Measurements from ENCODE around the gene CELF4. TPM values are rescaled to one million over a fixed set of nuclear protein-coding genes. Genes with fewer than 3 reads are reported as not detected.

Gene CELF4
- total and polyA plus RNA-seq, 9 donors = 0.18 to 2.0 (median 1.1) TPM

DNA sequence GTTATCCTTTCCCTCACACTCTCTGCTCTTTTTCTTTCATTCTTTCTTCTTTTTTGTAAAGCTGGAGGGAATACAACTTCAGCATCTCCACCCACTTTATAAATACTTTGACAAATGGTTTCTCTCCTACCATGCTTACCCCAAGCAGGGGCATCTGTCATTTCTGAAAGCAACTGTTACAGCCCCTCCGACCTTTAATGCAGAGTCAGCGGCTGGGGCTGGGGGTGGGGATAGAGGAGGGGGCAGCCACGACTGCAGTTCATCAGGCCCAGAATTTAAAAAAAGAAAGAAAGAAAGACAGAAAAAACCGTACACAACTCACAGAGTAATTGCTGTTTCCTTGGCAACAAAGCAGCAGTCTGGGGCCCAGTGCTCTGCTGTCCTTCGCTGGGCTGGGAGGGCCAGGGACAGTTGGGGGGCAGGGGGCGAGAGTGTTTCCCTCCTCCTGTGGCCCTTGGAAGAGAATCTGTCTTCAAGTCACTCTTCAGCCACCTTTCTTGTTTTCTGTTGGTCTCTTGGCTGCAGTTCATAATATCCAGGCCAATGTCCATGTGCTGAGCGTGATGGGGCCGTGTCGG, 53.8 kb downstream of the CELF4 start:
- peak; percentile 25 for DNase-seq
- Histone ChIP-seq H3K4me3 (ENCODE audit: low read length) (no peak overlapping the region), H3K27ac (ENCODE audit: low read length) (no peak overlapping the region), H3K9me3 (replicated peaks; ENCODE audit: control insufficient read depth, low read depth, low read length) (peaks cover 4% of the 10 kb centered on the region), H3K27me3 (ENCODE audit: control insufficient read depth, insufficient read depth, low read length) (no peaks in the 10 kb centered on the region), H3K4me1 (ENCODE audit: control insufficient read depth, insufficient read depth, low read length) (peaks cover 3% of the 10 kb centered on the region), H3K36me3 (ENCODE audit: control insufficient read depth, insufficient read depth, low read length) (no peaks in the 10 kb centered on the region)
- 40% methylated on average over 4 of the region's 9 CpGs for WGBS (ENCODE audit: insufficient coverage)

DNA sequence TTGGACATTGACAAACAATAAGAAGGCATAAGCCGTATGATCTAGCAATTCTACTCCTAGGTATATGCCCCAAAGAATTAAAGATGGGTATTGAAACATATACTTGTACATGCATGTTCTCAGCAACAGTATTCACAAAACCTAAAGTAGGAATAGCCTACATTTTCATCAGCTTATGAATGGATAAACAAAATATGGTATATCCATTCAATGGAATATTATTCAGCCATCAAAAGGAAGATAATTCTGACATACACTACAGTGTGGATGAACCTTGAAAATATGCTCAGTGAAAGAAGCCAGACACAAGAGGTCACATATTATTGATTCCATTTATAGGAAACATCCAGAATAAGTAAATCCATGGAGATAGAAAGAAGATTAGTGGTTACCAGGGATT, 56.0 kb downstream of the CELF4 start:
- peaks cover 5% of the 10 kb centered on the region for H3K4me1 ChIP-seq (ENCODE audit: control insufficient read depth, insufficient read depth, low read length)
- peaks cover 4% of the 10 kb centered on the region for H3K9me3 ChIP-seq (replicated peaks; ENCODE audit: control insufficient read depth, low read depth, low read length)
- no peaks in the 10 kb centered on the region for H3K27me3 ChIP-seq (ENCODE audit: control insufficient read depth, insufficient read depth, low read length)
- no peak for DNase-seq
- no peak overlapping the region for H3K4me3 ChIP-seq (ENCODE audit: low read length)
- no peaks in the 10 kb centered on the region for H3K36me3 ChIP-seq (ENCODE audit: control insufficient read depth, insufficient read depth, low read length)
- no CpG with 5 or more reads among the region's 1 CpG for WGBS (ENCODE audit: insufficient coverage)
- H3K27ac ChIP-seq (ENCODE audit: low read length) = no peak overlapping the region

DNA sequence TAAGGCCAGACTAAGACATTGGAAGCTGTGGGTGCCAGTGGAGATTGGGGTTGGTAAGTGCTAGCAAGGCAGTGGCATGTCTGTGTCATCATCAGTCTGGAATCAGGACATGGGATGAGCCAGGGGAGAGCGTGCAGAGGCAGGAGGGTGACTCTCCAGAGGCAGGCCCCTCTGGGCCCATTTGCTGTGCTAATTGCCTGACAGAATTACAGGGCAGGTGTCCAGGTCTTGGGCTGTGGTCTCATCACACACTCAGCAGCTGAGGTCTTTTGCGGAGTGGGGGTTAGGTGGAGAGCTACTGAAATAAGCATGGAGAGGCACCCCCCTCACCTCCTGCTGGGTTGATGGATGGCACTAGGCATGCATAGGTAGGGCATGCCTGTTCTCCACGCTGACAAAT, 57.4 kb downstream of the CELF4 start:
- Histone ChIP-seq H3K27ac (ENCODE audit: low read length) (no peak overlapping the region), H3K36me3 (ENCODE audit: control insufficient read depth, insufficient read depth, low read length) (no peaks in the 10 kb centered on the region), H3K27me3 (ENCODE audit: control insufficient read depth, insufficient read depth, low read length) (no peaks in the 10 kb centered on the region), H3K4me3 (ENCODE audit: low read length) (no peak overlapping the region), H3K4me1 (ENCODE audit: control insufficient read depth, insufficient read depth, low read length) (peaks cover 13% of the 10 kb centered on the region), H3K9me3 (replicated peaks; ENCODE audit: control insufficient read depth, low read depth, low read length) (peaks cover 4% of the 10 kb centered on the region)
- DNase-seq = no peak
- 20% methylated on average over 1 of the region's 3 CpGs for WGBS (ENCODE audit: insufficient coverage)

DNA sequence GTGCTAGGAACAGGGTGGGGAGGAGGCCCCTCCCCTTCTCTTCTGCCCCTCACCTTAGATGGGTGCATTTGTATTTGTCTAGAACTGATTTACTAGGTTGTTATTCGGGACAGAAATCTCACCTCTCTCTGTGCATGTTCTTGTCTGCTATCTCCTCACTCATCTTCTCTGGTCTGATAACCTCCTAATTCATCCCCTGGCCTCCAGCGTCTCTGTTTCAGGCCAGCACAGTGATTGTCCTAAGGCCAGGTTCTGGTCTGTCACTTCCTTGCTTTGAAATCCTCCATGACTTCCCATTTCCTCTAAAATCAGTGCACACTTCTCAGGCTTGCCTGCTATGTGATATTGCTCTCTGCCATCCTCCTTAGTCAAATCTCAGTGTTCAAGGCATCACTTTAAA, 58.4 kb downstream of the CELF4 start:
- H3K27ac ChIP-seq (ENCODE audit: low read length) = no peak overlapping the region
- peaks cover 22% of the 10 kb centered on the region for H3K4me1 ChIP-seq (ENCODE audit: control insufficient read depth, insufficient read depth, low read length)
- peaks cover 4% of the 10 kb centered on the region for H3K9me3 ChIP-seq (replicated peaks; ENCODE audit: control insufficient read depth, low read depth, low read length)
- no peaks in the 10 kb centered on the region for H3K27me3 ChIP-seq (ENCODE audit: control insufficient read depth, insufficient read depth, low read length)
- WGBS (ENCODE audit: insufficient coverage) = 73% methylated on average over 2 of the region's 2 CpGs
- no peaks in the 10 kb centered on the region for H3K36me3 ChIP-seq (ENCODE audit: control insufficient read depth, insufficient read depth, low read length)
- H3K4me3 ChIP-seq (ENCODE audit: low read length) = no peak overlapping the region
- DNase-seq = no peak

DNA sequence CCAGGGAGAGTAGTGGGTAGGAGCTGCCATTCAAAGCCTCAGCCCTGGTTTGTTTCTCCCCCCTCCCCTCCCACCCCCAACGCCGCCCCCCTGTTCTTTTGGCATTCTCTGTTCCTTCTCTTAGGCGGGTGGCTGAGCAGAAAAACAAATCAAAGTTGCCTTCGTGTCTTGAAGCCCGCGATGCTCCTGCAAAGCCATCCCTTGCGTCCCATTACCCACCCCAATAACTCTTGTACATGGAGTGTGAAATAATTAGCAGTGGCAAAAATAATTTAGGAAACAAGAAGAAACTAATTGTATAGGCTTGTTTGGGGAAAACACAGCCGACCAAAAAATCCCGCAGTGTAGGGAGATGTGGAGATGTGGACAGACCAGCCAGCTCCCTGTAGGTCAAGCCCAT, 59.6 kb downstream of the CELF4 start:
- DNase-seq = no peak
- WGBS (ENCODE audit: insufficient coverage) = no CpG with 5 or more reads among the region's 9 CpGs

DNA sequence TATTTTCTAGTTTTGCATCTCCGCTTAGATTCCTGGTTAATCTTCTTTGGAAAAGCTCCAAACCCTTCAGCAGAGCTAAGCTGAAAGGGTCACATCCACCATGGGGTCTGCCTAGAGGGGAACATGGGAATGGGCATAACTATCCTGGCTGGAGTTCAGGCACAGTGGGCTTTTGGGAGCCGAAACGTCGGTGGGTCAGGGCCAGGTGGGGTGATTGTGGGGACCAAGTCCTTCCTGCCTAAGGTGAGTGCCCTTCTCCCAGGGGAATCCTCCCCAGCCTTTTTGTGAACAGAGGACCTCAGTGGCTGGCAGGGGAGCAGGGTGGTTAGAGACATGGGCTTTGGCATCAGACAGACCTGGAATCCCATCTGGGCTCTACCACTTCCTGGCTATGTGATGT, 60.3 kb downstream of the CELF4 start:
- no peaks in the 10 kb centered on the region for H3K36me3 ChIP-seq (ENCODE audit: control insufficient read depth, insufficient read depth, low read length)
- H3K27ac ChIP-seq (ENCODE audit: low read length) = no peak overlapping the region
- WGBS (ENCODE audit: insufficient coverage) = no CpG with 5 or more reads among the region's 4 CpGs
- DNase-seq = no peak
- peaks cover 4% of the 10 kb centered on the region for H3K9me3 ChIP-seq (replicated peaks; ENCODE audit: control insufficient read depth, low read depth, low read length)
- no peak overlapping the region for H3K4me3 ChIP-seq (ENCODE audit: low read length)
- no peaks in the 10 kb centered on the region for H3K27me3 ChIP-seq (ENCODE audit: control insufficient read depth, insufficient read depth, low read length)
- peaks cover 24% of the 10 kb centered on the region for H3K4me1 ChIP-seq (ENCODE audit: control insufficient read depth, insufficient read depth, low read length)

More for the DNA sequence above, 59.6 kb downstream of the CELF4 start:
- no peak overlapping the region for H3K4me3 ChIP-seq (ENCODE audit: low read length)
- no peaks in the 10 kb centered on the region for H3K27me3 ChIP-seq (ENCODE audit: control insufficient read depth, insufficient read depth, low read length)
- peaks cover 4% of the 10 kb centered on the region for H3K9me3 ChIP-seq (replicated peaks; ENCODE audit: control insufficient read depth, low read depth, low read length)
- peaks cover 24% of the 10 kb centered on the region for H3K4me1 ChIP-seq (ENCODE audit: control insufficient read depth, insufficient read depth, low read length)
- no peaks in the 10 kb centered on the region for H3K36me3 ChIP-seq (ENCODE audit: control insufficient read depth, insufficient read depth, low read length)
- no peak overlapping the region for H3K27ac ChIP-seq (ENCODE audit: low read length)

DNA sequence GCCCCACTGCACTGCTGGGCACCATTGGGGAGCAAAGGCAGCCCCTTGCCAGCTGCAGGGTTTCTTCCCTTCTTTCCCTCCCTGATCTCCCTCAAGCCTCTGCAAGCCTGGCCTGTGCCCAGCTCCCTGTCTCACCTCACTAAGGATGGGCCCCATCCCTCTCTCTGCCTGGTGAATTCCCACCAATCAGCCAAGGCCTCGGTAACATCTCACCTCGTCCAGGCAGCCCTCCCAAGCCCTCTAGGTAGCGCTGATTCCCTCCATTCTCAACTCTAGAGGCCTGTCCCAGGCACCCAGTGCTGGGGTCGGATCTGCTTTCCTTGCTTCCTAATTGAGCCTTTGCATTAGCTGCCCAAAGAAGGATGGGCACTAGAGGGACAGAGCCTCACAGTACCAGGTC, 63.0 kb downstream of the CELF4 start:
- Histone ChIP-seq H3K36me3 (ENCODE audit: control insufficient read depth, insufficient read depth, low read length) (no peaks in the 10 kb centered on the region), H3K4me1 (ENCODE audit: control insufficient read depth, insufficient read depth, low read length) (peaks cover 24% of the 10 kb centered on the region), H3K27ac (ENCODE audit: low read length) (no peak overlapping the region), H3K4me3 (ENCODE audit: low read length) (no peak overlapping the region), H3K9me3 (replicated peaks; ENCODE audit: control insufficient read depth, low read depth, low read length) (no peaks in the 10 kb centered on the region), H3K27me3 (ENCODE audit: control insufficient read depth, insufficient read depth, low read length) (no peaks in the 10 kb centered on the region)
- no peak for DNase-seq
- 66% methylated on average over 4 of the region's 4 CpGs for WGBS (ENCODE audit: insufficient coverage)

DNA sequence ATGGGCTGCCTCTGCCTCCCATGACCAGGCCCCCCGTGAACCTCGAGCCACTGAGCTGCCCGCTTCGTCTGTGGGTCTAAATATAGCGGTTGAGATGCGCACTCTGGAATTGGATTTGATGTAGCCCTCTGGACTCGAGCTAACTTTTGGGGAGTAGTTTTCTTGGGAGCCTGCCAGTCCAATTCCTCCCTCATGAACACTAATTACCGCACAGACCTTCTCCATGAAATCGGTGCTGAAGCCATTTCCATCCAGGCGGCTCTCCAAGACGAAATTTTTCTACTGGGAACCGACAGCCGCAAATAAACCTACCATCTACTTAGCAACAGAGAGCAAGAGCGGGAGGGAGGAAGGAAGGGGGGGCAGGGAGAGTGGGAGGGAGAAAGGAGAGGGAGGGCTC, 63.6 kb downstream of the CELF4 start:
- H3K9me3 ChIP-seq (replicated peaks; ENCODE audit: control insufficient read depth, low read depth, low read length) = no peaks in the 10 kb centered on the region
- 20% methylated on average over 7 of the region's 14 CpGs for WGBS (ENCODE audit: insufficient coverage)
- peak overlapping the region; percentile 10 for H3K27ac ChIP-seq (ENCODE audit: low read length)
- no peaks in the 10 kb centered on the region for H3K36me3 ChIP-seq (ENCODE audit: control insufficient read depth, insufficient read depth, low read length)
- no peak overlapping the region for H3K4me3 ChIP-seq (ENCODE audit: low read length)
- peak; percentile 90 for DNase-seq
- H3K27me3 ChIP-seq (ENCODE audit: control insufficient read depth, insufficient read depth, low read length) = no peaks in the 10 kb centered on the region
- H3K4me1 ChIP-seq (ENCODE audit: control insufficient read depth, insufficient read depth, low read length) = peaks cover 24% of the 10 kb centered on the region

DNA sequence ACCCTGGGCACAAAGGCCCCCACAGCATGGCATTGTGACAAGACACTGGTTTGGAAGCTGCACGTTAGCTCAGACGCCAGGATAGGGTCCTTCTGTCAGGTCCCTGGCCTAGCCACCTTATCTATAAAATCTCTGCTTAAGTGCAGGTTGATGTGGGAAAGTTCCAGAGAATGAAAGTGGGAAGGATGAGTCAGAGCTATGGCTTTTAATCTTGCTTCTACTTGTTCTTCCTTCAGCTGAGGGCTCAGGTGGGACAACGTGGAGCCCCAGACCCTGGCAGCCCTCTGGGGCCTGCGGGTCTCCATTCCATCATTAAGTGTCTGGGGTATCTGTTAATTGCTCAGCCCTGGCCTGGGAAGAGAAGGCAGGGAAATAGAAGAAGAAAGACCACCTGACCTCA, 64.5 kb downstream of the CELF4 start:
- Histone ChIP-seq H3K36me3 (ENCODE audit: control insufficient read depth, insufficient read depth, low read length) (no peaks in the 10 kb centered on the region), H3K4me1 (ENCODE audit: control insufficient read depth, insufficient read depth, low read length) (peaks cover 24% of the 10 kb centered on the region), H3K27ac (ENCODE audit: low read length) (no peak overlapping the region), H3K4me3 (ENCODE audit: low read length) (no peak overlapping the region), H3K9me3 (replicated peaks; ENCODE audit: control insufficient read depth, low read depth, low read length) (no peaks in the 10 kb centered on the region), H3K27me3 (ENCODE audit: control insufficient read depth, insufficient read depth, low read length) (no peaks in the 10 kb centered on the region)
- WGBS (ENCODE audit: insufficient coverage) = 80% methylated on average over 2 of the region's 4 CpGs
- DNase-seq = no peak

DNA sequence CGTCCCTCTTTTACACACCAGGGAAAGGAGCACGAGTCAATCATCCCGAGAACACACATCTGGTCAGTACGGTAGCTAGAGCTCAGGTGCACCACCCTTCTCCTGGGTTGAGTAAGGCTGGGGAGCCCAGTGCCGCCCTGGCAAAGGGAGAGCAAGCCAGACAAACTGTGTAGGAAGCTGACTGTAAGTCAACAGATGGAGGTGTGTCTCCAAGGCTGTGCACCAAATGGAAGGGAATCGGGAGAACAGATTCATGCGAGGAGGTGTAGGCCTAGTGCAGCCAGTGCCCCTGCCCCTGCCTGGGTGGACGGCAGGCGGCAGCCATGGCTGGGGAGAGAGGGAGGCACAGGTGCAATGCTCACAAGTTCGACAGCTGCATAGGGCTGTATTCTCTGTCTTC, 65.7 kb downstream of the CELF4 start:
- no peak overlapping the region for H3K4me3 ChIP-seq (ENCODE audit: low read length)
- H3K9me3 ChIP-seq (replicated peaks; ENCODE audit: control insufficient read depth, low read depth, low read length) = no peaks in the 10 kb centered on the region
- H3K4me1 ChIP-seq (ENCODE audit: control insufficient read depth, insufficient read depth, low read length) = peaks cover 24% of the 10 kb centered on the region
- DNase-seq = no peak
- no peaks in the 10 kb centered on the region for H3K27me3 ChIP-seq (ENCODE audit: control insufficient read depth, insufficient read depth, low read length)
- no peak overlapping the region for H3K27ac ChIP-seq (ENCODE audit: low read length)
- 84% methylated on average over 7 of the region's 10 CpGs for WGBS (ENCODE audit: insufficient coverage)
- no peaks in the 10 kb centered on the region for H3K36me3 ChIP-seq (ENCODE audit: control insufficient read depth, insufficient read depth, low read length)

DNA sequence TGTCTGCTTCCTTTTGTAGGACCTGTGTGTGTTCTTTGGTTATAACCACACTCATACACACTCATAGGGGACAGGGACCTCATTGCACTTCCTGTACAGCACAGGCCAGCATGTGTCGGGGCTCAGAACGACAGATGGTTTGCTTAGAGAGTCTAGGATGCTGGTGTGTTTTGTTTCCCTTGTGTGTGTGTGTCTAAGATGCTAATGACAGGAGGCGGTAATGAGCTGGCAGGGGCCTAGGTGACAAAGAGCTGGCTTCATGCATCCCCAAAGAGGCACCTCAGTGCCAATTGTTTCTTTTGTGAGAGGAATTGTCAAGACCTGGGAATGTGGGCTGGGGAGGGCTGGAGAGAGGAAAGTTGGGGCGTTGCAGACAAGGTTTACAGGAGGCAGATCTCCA, 66.6 kb downstream of the CELF4 start:
- no peak for DNase-seq
- Histone ChIP-seq H3K27ac (ENCODE audit: low read length) (no peak overlapping the region), H3K4me3 (ENCODE audit: low read length) (no peak overlapping the region), H3K27me3 (ENCODE audit: control insufficient read depth, insufficient read depth, low read length) (no peaks in the 10 kb centered on the region), H3K36me3 (ENCODE audit: control insufficient read depth, insufficient read depth, low read length) (no peaks in the 10 kb centered on the region), H3K4me1 (ENCODE audit: control insufficient read depth, insufficient read depth, low read length) (peaks cover 19% of the 10 kb centered on the region), H3K9me3 (replicated peaks; ENCODE audit: control insufficient read depth, low read depth, low read length) (no peaks in the 10 kb centered on the region)
- WGBS (ENCODE audit: insufficient coverage) = 33% methylated on average over 3 of the region's 4 CpGs

All from muscle of leg (tissue), 11 donors.